HepG2 (cell line): Measurements from ENCODE around the gene IER2. TPM values are rescaled to one million over a fixed set of nuclear protein-coding genes. Genes with fewer than 3 reads are reported as not detected.

Experiments used
- CC2D1A ChIP-seq: sonication (generic); formaldehyde crosslinking; IDR thresholded peaks from 2 replicates; pipeline ENCODE4 v1.8.1; 2023; ENCODE audit warnings: mild to moderate bottlenecking, missing genetic modification reagents
- GTF2F1 ChIP-seq: fragments of 150-350 bp; IDR thresholded peaks from 2 replicates; pipeline ENCODE4 v1.6.1; 2014; ENCODE audit warnings: low read length
- HOMEZ ChIP-seq: IDR thresholded peaks from 2 replicates; pipeline ENCODE4 v1.6.1; 2016; ENCODE audit warnings: low read depth
- KLF13 ChIP-seq: sonication (generic); formaldehyde crosslinking; IDR thresholded peaks from 2 replicates; pipeline ENCODE4 v1.4.0; 2020; ENCODE audit warnings: mild to moderate bottlenecking, missing genetic modification reagents
- PLSCR1 ChIP-seq: sonication (generic); formaldehyde crosslinking; IDR thresholded peaks from 2 replicates; pipeline ENCODE4 v1.5.0; 2020; ENCODE audit warnings: missing genetic modification reagents, mild to moderate bottlenecking, borderline replicate concordance
- SIN3B ChIP-seq: fragments of 150-350 bp; IDR thresholded peaks from 2 replicates; pipeline ENCODE4 v1.6.1; 2014; ENCODE audit warnings: low read length
- TBX3 ChIP-seq: fragments of 450-650 bp; IDR thresholded peaks from 2 replicates; pipeline ENCODE4 v1.6.1; 2017; ENCODE audit warnings: antibody characterized with exemption, mild to moderate bottlenecking, inconsistent platforms, borderline replicate concordance
- UBTF ChIP-seq: sonication (generic); formaldehyde crosslinking; IDR thresholded peaks from 2 replicates; pipeline ENCODE4 v1.4.0; 2020; ENCODE audit warnings: mild to moderate bottlenecking, missing genetic modification reagents
- ZGPAT ChIP-seq: IDR thresholded peaks from 2 replicates; pipeline ENCODE4 v1.6.1; 2016; ENCODE audit warnings: mild to moderate bottlenecking
- ZNF121 ChIP-seq: sonication (generic); formaldehyde crosslinking; IDR thresholded peaks from 2 replicates; pipeline ENCODE4 v1.5.0; 2020; ENCODE audit warnings: mild to moderate bottlenecking, missing genetic modification reagents
- ZNF260 ChIP-seq: sonication (generic); formaldehyde crosslinking; IDR thresholded peaks from 2 replicates; pipeline ENCODE4 v1.4.0; 2020; ENCODE audit warnings: missing genetic modification reagents, low read depth, mild to moderate bottlenecking, borderline replicate concordance
- ZNF276 ChIP-seq: sonication (generic); formaldehyde crosslinking; IDR thresholded peaks from 2 replicates; pipeline ENCODE4 v1.4.0; 2020; ENCODE audit warnings: mild to moderate bottlenecking, low read depth, missing genetic modification reagents
- ZNF33B ChIP-seq: sonication (generic); formaldehyde crosslinking; IDR thresholded peaks from 2 replicates; pipeline ENCODE4 v1.5.1; 2020; ENCODE audit warnings: mild to moderate bottlenecking, missing genetic modification reagents
- ZNF704 ChIP-seq: sonication (generic); formaldehyde crosslinking; IDR thresholded peaks from 2 replicates; pipeline ENCODE4 v1.8.1; 2023; ENCODE audit warnings: mild to moderate bottlenecking, inconsistent platforms, moderate library complexity, missing genetic modification reagents, borderline replicate concordance
- ZNF747 ChIP-seq: sonication (generic); formaldehyde crosslinking; IDR thresholded peaks from 2 replicates; pipeline ENCODE4 v1.8.1; 2023; ENCODE audit warnings: missing genetic modification reagents, mild to moderate bottlenecking, borderline replicate concordance
- ZNF83 ChIP-seq: sonication (generic); formaldehyde crosslinking; IDR thresholded peaks from 2 replicates; pipeline ENCODE4 v1.4.0; 2020; ENCODE audit warnings: missing genetic modification reagents, mild to moderate bottlenecking, borderline replicate concordance
- ZNF891 ChIP-seq: sonication (generic); formaldehyde crosslinking; IDR thresholded peaks from 2 replicates; pipeline ENCODE4 v1.5.0; 2020; ENCODE audit warnings: mild to moderate bottlenecking, missing genetic modification reagents
- ZSCAN31 ChIP-seq: sonication (generic); formaldehyde crosslinking; IDR thresholded peaks from 2 replicates; pipeline ENCODE4 v1.5.0; 2020; ENCODE audit warnings: low read depth, mild to moderate bottlenecking, missing genetic modification reagents
- polyA plus RNA-seq, 8 experiments: library from polyadenylated mRNA; depleted of rRNA in 3 of 8; stranded (reverse) in 7 of 8; unstranded in 1 of 8; fragments of >200 nt; fragmentation: Illumina TruSeq in 4 of 8; extraction: Trizol in 4 of 8; gene quantifications; 2 replicates each; pipeline versions ENCODE4 v1.2.1 to v1.2.3, GENCODE V29; 2011 to 2016; ENCODE audit warnings: low read depth in 4 of 8, missing spikeins in 1 of 8, mixed read lengths in 1 of 8; ENCODE audit not compliant: insufficient read depth in 1 of 8
- total RNA-seq, 5 experiments: library from RNA; depleted of rRNA; stranded (reverse); fragments of >200 nt; fragmentation: Illumina TruSeq; extraction: Trizol; gene quantifications; 2 replicates each; pipeline ENCODE4 v1.2.3, GENCODE V29; 2016; ENCODE audit warnings: low read depth in 1 of 5

Gene IER2
- total and polyA plus RNA-seq, 2 of the 13 experiments (the other 11 are each of a cell fraction or from before 2014, with no cell fraction given): 10.1 to 14.3 TPM

GRCh38 chr19:13116282-13117175 lies 33.7 kb upstream of the IER2 start, which contains the start of gene TRMT1 (continued):
- TF ChIP-seq ZGPAT (CRISPR knock-in tag): peak; percentile 85
- 0 out of 2 replicates have a peak, but pooled peaks have one; percentile 34 for TF ChIP-seq ZNF747
- TF ChIP-seq ZNF33B: 0 out of 2 replicates have a peak, but pooled peaks have one; percentile 69
- peak; percentile 60 for TF ChIP-seq UBTF (CRISPR knock-in tag)
- peak; percentile 78; the same call in 1 of the 2 replicates for TF ChIP-seq ZNF704 (CRISPR knock-in tag)
- TF ChIP-seq TBX3: peak; percentile 53; the same call in 1 of the 2 replicates
- no peak; the same call in 1 of the 2 replicates for TF ChIP-seq ZNF121 (CRISPR knock-in tag)
- 0 out of 2 replicates have a peak, but pooled peaks have one; percentile 15 for TF ChIP-seq HOMEZ (CRISPR knock-in tag)
- no peak for TF ChIP-seq CC2D1A (CRISPR knock-in tag)
- TF ChIP-seq ZNF260 (CRISPR knock-in tag): no peak
- TF ChIP-seq GTF2F1: no peak
- peak; percentile 62; the same call in 1 of the 2 replicates for TF ChIP-seq ZNF276 (CRISPR knock-in tag)
- no peak for TF ChIP-seq ZNF83 (CRISPR knock-in tag)
- no peak for TF ChIP-seq KLF13 (CRISPR knock-in tag)
- TF ChIP-seq ZSCAN31 (CRISPR knock-in tag): 0 out of 2 replicates have a peak, but pooled peaks have one; percentile 54
- no peak for TF ChIP-seq PLSCR1 (CRISPR knock-in tag)
- TF ChIP-seq ZNF891 (CRISPR knock-in tag): peak; percentile 71; the same call in 1 of the 2 replicates
- TF ChIP-seq SIN3B: peak; percentile 100
